ENCODE results near the gene PLEKHA1.

Gene PLEKHA1

GRCh38 chr10:122336961-122337360 lies 37.5 kb upstream of the PLEKHA1 start:
- Mint-ChIP-seq H3K27ac (no peak overlapping the region), H3K36me3 (ENCODE audit: low read depth) (no peaks in the 10 kb centered on the region), H3K27me3 (ENCODE audit: low read depth, poor library complexity) (no peaks in the 10 kb centered on the region), H3K4me1 (peaks cover 41% of the 10 kb centered on the region), H3K4me3 (no peak overlapping the region), H3K9me3 (peaks cover 4% of the 10 kb centered on the region)
- DNase-seq, result no peak
- TF ChIP-seq CTCF (IDR thresholded peaks at IDR 0.05), result no peak

DNA sequence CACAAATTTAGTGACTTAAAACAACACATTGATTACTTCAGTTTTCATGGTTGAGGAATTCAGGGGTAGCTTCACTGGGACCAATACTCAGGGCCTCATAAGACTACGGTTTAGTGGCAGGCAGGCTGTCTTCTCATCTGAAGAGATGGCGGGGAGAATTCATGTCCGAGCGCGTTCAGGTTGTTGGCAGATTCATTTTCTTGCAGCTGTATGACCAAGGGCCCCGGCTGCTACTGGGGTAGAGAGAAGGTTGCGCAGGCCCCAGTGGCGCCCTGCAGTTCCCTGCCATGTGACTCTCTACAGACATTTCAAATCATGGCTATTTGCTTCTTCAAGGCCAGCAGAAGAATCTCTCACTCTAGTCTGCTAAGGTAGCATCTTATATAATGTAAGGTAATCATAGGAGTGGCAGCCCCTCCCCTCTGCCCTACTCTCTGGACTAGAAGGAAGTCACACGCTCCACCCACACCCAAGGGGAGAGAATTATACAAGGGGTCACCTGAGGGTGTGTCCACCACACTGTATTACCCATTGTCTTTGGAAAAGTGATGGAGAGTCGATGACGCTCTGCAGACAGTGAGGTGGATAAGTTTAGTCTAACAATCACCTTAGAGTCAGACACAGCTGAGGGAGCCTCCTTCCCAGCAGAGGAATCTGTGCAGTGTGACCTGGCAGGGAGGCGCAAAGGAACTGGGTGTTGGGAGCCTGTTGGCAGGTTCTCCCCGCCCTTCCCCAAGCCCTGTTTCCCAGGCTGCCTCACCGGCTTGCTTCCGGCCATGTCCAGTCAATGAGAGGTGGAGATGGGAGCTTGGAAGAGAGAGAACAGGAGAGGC lies 35.7 kb upstream of the PLEKHA1 start:
- Mint-ChIP-seq H3K9me3 (peaks cover 4% of the 10 kb centered on the region), H3K4me3 (no peak overlapping the region), H3K27me3 (ENCODE audit: low read depth, poor library complexity) (peaks cover 8% of the 10 kb centered on the region), H3K27ac (peak overlapping the region; percentile 49), H3K36me3 (ENCODE audit: low read depth) (no peaks in the 10 kb centered on the region), H3K4me1 (peaks cover 38% of the 10 kb centered on the region)
- no peak for DNase-seq
- no peak for TF ChIP-seq CTCF (IDR thresholded peaks at IDR 0.05)

- Mint-ChIP-seq H3K4me1 (peaks cover 44% of the 10 kb centered on the region), H3K9me3 (peaks cover 16% of the 10 kb centered on the region), H3K27ac (peak overlapping the region; percentile 4), H3K27me3 (ENCODE audit: low read depth, poor library complexity) (peaks cover 9% of the 10 kb centered on the region), H3K4me3 (no peak overlapping the region), H3K36me3 (ENCODE audit: low read depth) (peaks cover 14% of the 10 kb centered on the region)
- TF ChIP-seq CTCF (IDR thresholded peaks at IDR 0.05), result no peak
- no peak for DNase-seq
Observed at GRCh38 chr10:122341141-122341810, 33.2 kb upstream of the PLEKHA1 start.

- peak; percentile 17 for DNase-seq
Observed at GRCh38 chr10:122342293-122343134, 32.0 kb upstream of the PLEKHA1 start.

More at GRCh38 chr10:122342293-122343134, 32.0 kb upstream of the PLEKHA1 start:
- Mint-ChIP-seq H3K9me3 (peaks cover 27% of the 10 kb centered on the region), H3K4me3 (no peak overlapping the region), H3K36me3 (ENCODE audit: low read depth) (peaks cover 17% of the 10 kb centered on the region), H3K27me3 (ENCODE audit: low read depth, poor library complexity) (peaks cover 12% of the 10 kb centered on the region), H3K4me1 (peaks cover 39% of the 10 kb centered on the region), H3K27ac (no peak overlapping the region)
- peak; percentile 53 for TF ChIP-seq CTCF (IDR thresholded peaks at IDR 0.05)
